CD4-positive, alpha-beta T cell treated with Interleukin-10 for 1 hour (primary cell): ENCODE measurements around the gene PRSS33.

Source experiments
- DNase-seq: peaks from one replicate; pipeline ENCODE4 v3.0.0-alpha.2; 2020

PRSS33 gene

GRCh38 chr16:2757344-2757743 lies 30.0 kb downstream of the PRSS33 start:
- DNase-seq = no peak

- no peak for DNase-seq
Measured at GRCh38 chr16:2756288-2757015, 30.9 kb downstream of the PRSS33 start.

- DNase-seq = no peak
Measured at GRCh38 chr16:2755158-2755557, 32.2 kb downstream of the PRSS33 start.

- no peak for DNase-seq
Measured at GRCh38 chr16:2753733-2754020, 33.7 kb downstream of the PRSS33 start.

- peak; percentile 71 for DNase-seq
Measured at GRCh38 chr16:2752850-2753732, 34.3 kb downstream of the PRSS33 start.

GRCh38 chr16:2752035-2752849 lies 35.1 kb downstream of the PRSS33 start, which contains the start of gene SRRM2:
TSS of gene SRRM2 (plus strand) at chr16:2752638. CDS start at chr16:2756365, 3,727 bp downstream.
- peak; percentile 96 for DNase-seq

- DNase-seq = no peak
Measured at GRCh38 chr16:2751577-2752034, 35.8 kb downstream of the PRSS33 start.

- no peak for DNase-seq
Measured at GRCh38 chr16:2749936-2750335, 37.4 kb downstream of the PRSS33 start.

- no peak for DNase-seq
Measured at GRCh38 chr16:2749476-2749875, 37.9 kb downstream of the PRSS33 start.

GRCh38 chr16:2748757-2749455 lies 38.5 kb downstream of the PRSS33 start:
- DNase-seq = no peak

- DNase-seq = no peak
Measured at GRCh38 chr16:2745961-2746360, 41.4 kb downstream of the PRSS33 start.

GRCh38 chr16:2745116-2745890 lies 42.1 kb downstream of the PRSS33 start:
- no peak for DNase-seq

- no peak for DNase-seq
Measured at GRCh38 chr16:2744711-2745110, 42.6 kb downstream of the PRSS33 start.

GRCh38 chr16:2743007-2743810 lies 44.2 kb downstream of the PRSS33 start:
- no peak for DNase-seq

GRCh38 chr16:2742323-2743006 lies 44.9 kb downstream of the PRSS33 start:
- no peak for DNase-seq

GRCh38 chr16:2741168-2741567 lies 46.2 kb downstream of the PRSS33 start:
- no peak for DNase-seq

- no peak for DNase-seq
Measured at GRCh38 chr16:2740476-2740875, 46.9 kb downstream of the PRSS33 start.

GRCh38 chr16:2739625-2740430 lies 47.5 kb downstream of the PRSS33 start:
- DNase-seq = no peak

- no peak for DNase-seq
Measured at GRCh38 chr16:2738615-2739014, 48.7 kb downstream of the PRSS33 start.
